HG03378 (cell line): ENCODE results near the gene HENMT1.

Experiments used
- ATAC-seq: cut with Tn5 transposase; IDR thresholded peaks from one replicate; pipeline ENCODE4 v1.9.1; 2021; ENCODE audit warnings: mild to moderate bottlenecking, moderate library complexity; ENCODE audit not compliant: unreplicated experiment

HENMT1 gene

GRCh38 chr1:108634521-108634920, 26.4 kb downstream of the HENMT1 start:
- ATAC-seq = no peak

- ATAC-seq = no peak
Measured at GRCh38 chr1:108628665-108629064, 32.2 kb downstream of the HENMT1 start.

GRCh38 chr1:108627951-108628350, 32.9 kb downstream of the HENMT1 start:
- ATAC-seq = no peak

GRCh38 chr1:108627256-108627655, 33.6 kb downstream of the HENMT1 start:
- no peak for ATAC-seq

GRCh38 chr1:108624069-108624468, 36.8 kb downstream of the HENMT1 start:
- no peak for ATAC-seq

GRCh38 chr1:108617724-108618056, 43.2 kb downstream of the HENMT1 start:
- ATAC-seq = no peak

- no peak for ATAC-seq
Measured at GRCh38 chr1:108617008-108617723, 43.7 kb downstream of the HENMT1 start.

- no peak for ATAC-seq
Measured at GRCh38 chr1:108615544-108615943, 45.3 kb downstream of the HENMT1 start.

- ATAC-seq = no peak
Measured at GRCh38 chr1:108612496-108612895, 48.4 kb downstream of the HENMT1 start.

GRCh38 chr1:108611984-108612383, 48.9 kb downstream of the HENMT1 start:
- ATAC-seq = no peak

- ATAC-seq = no peak
Measured at GRCh38 chr1:108610073-108610472, 50.8 kb downstream of the HENMT1 start.

- ATAC-seq = no peak
Measured at GRCh38 chr1:108609483-108610049, 51.3 kb downstream of the HENMT1 start.

GRCh38 chr1:108606478-108606877, 54.4 kb downstream of the HENMT1 start:
- no peak for ATAC-seq

- no peak for ATAC-seq
Measured at GRCh38 chr1:108605633-108606032, 55.3 kb downstream of the HENMT1 start.

- no peak for ATAC-seq
Measured at GRCh38 chr1:108601708-108602410, 59.0 kb downstream of the HENMT1 start.

- ATAC-seq = no peak
Measured at GRCh38 chr1:108600504-108600903, 60.4 kb downstream of the HENMT1 start.

- ATAC-seq = no peak
Measured at GRCh38 chr1:108598340-108598739, 62.6 kb downstream of the HENMT1 start.
